NB4 (cell line): ENCODE data around the gene TBC1D13.
"Not testable (repeated sequence)": the region's sequence is repeated elsewhere in the genome, so short reads cannot be mapped to it uniquely, and the experiment has no call there.

Experiments
- DNase-seq: peaks from one replicate; pipeline ENCODE4 v3.0.0; 2010; ENCODE audit warnings: low read depth
- H3K4me3 ChIP-seq: one replicate; pipeline ENCODE4 v1.5.1; 2011; ENCODE audit warnings: mild to moderate bottlenecking, low read depth, low read length, moderate library complexity
- MYC ChIP-seq: IDR thresholded peaks from 2 replicates; pipeline ENCODE4 v1.6.1; 2011; ENCODE audit warnings: low read depth, low read length
- POLR2A ChIP-seq: IDR thresholded peaks from 2 replicates; pipeline ENCODE4 v1.6.1; 2011; ENCODE audit warnings: mild to moderate bottlenecking; ENCODE audit not compliant: insufficient read length; ENCODE audit errors: extremely low read depth
- TF ChIP-seq, protein P1 (sequence below): IDR thresholded peaks from 2 replicates; pipeline ENCODE4 v1.6.1; 2011; ENCODE audit warnings: low read depth, low read length
- TF ChIP-seq, protein P2 (sequence below): IDR thresholded peaks from one replicate; pipeline ENCODE4 v1.5.1; 2012; ENCODE audit warnings: low read depth, low read length

Gene TBC1D13

DNA sequence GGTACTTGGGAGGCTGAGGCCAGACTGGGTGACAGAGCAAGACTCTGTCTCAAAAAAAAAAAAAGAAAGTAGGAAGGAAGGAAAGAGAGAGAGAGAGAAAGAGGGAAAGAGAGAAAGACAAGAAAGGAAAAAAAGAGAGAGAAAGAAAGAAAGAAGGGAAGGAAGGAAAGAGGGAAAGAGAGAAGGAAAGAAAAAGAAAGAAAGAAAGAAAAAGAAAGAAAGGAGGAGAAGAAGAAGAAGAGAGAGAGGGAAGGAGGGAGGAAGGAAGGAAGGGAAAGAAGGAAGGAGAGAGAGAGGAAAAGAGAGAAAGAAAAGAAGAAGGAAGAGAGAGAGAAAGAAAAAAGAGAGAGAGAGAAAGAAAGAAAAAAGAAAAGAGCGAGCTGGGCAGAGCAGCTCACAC lies 12.2 kb upstream of the TBC1D13 start:
- no peak overlapping the region for H3K4me3 ChIP-seq
- DNase-seq: no peak
- TF ChIP-seq, protein P1, sequence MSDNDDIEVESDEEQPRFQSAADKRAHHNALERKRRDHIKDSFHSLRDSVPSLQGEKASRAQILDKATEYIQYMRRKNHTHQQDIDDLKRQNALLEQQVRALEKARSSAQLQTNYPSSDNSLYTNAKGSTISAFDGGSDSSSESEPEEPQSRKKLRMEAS: no peak
- no peak for TF ChIP-seq POLR2A
- TF ChIP-seq, protein P2, sequence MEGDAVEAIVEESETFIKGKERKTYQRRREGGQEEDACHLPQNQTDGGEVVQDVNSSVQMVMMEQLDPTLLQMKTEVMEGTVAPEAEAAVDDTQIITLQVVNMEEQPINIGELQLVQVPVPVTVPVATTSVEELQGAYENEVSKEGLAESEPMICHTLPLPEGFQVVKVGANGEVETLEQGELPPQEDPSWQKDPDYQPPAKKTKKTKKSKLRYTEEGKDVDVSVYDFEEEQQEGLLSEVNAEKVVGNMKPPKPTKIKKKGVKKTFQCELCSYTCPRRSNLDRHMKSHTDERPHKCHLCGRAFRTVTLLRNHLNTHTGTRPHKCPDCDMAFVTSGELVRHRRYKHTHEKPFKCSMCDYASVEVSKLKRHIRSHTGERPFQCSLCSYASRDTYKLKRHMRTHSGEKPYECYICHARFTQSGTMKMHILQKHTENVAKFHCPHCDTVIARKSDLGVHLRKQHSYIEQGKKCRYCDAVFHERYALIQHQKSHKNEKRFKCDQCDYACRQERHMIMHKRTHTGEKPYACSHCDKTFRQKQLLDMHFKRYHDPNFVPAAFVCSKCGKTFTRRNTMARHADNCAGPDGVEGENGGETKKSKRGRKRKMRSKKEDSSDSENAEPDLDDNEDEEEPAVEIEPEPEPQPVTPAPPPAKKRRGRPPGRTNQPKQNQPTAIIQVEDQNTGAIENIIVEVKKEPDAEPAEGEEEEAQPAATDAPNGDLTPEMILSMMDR: no peak
- TF ChIP-seq MYC: no peak

DNA sequence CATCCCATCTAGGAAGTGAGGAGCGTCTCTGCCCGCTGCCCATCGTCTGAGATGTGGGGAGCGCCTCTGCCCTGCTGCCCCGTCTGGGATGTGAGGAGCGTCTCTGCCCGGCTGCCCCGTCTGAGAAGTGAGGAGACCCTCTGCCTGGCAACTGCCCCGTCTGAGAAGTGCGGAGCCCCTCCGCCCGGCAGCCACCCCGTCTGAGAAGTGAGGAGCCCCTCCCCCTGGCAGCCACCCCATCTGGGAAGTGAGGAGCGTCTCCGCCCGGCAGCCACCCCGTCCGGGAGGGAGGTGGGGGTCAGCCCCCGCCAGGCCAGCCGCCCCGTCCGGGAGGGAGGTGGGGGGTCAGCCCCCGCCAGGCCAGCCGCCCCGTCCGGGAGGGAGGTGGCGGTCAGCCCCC lies 7.0 kb upstream of the TBC1D13 start:
- H3K4me3 ChIP-seq, DNase-seq: not testable (repeated sequence)

DNA sequence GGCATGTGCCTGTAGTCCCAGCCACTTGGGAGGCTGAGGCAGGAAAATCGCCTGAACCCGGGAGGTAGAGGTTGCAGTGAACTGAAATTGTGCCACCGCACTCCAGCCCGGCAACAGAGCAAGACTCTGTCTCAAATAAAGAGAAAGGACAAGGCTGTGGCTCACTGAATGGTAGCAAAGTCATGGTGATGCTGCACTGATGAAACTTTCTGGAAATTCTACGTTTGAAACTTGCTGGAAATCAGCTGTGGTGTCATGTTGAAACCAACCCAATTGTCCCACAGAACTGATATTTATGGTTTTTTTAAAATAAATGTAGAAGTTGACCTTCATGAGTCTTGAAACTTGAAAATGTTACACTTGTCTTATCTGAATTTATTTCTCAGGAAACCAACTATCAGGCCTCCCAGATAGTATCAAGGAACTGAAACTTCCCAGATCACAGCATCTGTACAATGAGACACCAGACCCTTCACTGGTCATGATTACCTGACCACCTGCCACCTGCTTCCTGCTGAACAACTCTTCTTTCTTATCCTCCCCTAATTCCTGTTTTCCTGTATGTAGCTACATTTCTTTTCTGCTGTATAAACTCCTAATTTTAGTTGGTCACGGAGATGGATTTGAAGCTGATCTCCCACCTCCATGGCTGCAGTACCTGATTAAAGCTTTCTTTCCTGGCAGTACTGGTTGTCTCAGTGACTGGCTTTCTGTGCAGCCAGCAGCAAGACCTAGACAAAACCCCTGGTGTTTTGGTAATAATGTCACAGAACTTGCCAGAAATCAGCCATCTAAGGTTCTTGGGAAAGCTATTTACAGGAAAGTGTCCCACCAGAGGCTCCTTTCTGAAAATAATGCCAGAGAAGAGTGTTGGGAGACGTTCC lies 5.6 kb upstream of the TBC1D13 start:
- H3K4me3 ChIP-seq: no peak overlapping the region
- TF ChIP-seq, protein P1: no peak
- TF ChIP-seq, protein P2: no peak
- TF ChIP-seq MYC (no peak), POLR2A (no peak)
- DNase-seq: no peak

DNA sequence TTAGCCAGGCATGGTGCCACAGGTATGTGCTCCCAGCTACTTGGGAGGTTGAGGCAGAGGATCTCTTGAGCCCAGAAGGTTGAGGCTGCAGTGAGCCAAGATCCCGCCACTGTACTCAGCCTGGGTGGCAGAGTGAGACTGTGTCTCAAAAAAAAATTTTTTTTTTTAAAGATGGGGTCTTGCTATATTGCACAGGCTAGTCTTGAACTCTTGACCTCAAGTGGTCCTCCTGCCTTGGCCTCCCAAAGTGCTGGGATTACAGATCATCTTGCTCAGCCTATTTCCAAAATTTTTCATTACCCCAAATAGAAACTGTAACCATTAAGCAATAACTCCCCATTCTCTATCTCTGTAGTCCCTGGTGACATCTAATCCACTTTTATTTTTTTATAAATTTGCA lies 4.4 kb upstream of the TBC1D13 start:
- DNase-seq: no peak
- TF ChIP-seq POLR2A: no peak
- TF ChIP-seq, protein P2: no peak
- TF ChIP-seq, protein P1: no peak
- TF ChIP-seq MYC: no peak
- no peak overlapping the region for H3K4me3 ChIP-seq

DNA sequence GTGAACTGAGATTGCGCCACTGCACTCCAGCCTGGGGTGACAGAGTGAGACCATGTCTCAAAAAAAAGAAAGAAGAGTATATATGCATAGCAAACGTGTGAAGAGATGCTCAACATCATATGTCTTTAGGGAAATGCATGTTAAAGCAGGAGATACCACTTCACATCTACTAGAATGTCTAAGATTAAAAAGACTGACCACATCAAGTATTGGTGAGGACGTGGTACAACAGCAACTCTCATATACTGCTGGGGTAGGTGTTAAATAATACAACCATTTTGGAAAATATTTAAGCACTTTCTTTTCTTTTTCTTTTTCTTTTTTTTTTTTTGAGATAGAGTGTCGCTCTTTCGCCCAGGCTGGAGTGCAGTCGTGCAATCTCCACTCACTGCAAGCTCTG lies 1.6 kb upstream of the TBC1D13 start:
- H3K4me3 ChIP-seq: no peak overlapping the region
- TF ChIP-seq, protein P1: no peak
- TF ChIP-seq MYC: no peak
- DNase-seq: no peak

DNA sequence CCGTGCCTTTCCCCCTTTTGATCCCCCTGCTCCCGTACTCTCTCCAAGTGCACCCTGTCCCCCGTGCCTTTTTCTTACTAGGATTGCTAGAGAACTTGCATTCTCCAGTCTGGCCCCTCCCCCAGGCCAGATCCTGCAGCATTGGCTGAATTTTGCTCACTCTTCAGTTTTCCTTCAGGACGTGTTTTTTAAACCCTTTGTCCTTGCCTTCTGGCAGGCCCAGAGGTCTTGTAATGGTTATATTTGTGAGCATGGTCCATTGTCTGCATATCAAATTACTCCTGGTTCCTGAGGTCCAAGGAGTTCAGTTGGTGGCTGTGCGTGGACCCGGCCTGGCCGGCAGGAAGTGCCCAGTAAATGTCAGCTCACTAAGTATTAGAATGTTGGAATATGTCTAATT lies 606 bp downstream of the TBC1D13 start:
- TF ChIP-seq POLR2A: no peak
- TF ChIP-seq, protein P2: no peak
- TF ChIP-seq, protein P1: no peak
- TF ChIP-seq MYC: no peak
- peak overlapping the region; percentile 93 for H3K4me3 ChIP-seq
- DNase-seq: peak; percentile 25

DNA sequence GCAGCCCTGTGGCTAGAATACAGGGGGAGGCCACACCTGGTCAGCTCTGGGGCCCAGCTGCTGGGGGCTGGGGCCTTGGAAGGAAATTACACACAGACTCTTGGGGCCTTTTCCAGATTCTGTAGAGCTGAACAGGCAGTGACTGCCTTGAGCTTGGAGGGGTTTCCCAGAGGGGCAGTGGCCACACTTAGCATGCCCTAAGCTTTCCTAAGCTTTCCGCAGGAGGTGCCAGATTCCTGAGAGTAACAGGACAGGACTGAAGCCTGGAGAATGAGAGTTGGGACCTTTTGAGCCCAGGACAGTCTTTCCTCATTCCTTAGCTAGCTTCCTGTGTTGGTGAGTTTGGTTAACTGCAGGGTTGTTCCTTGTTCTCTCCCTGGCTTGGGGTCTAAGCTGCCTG lies 1.4 kb downstream of the TBC1D13 start:
- TF ChIP-seq, protein P1: no peak
- TF ChIP-seq MYC (no peak), POLR2A (no peak)
- TF ChIP-seq, protein P2: no peak
- H3K4me3 ChIP-seq: peak overlapping the region; percentile 93
- DNase-seq: no peak
